GM23248 (cell line): Measurements from ENCODE around the gene SPATA32.

Experiments
- EZH2 ChIP-seq: fragments of 200-600 bp; sonication (generic); IDR thresholded peaks from 2 replicates; pipeline ENCODE4 v1.6.1; 2018; ENCODE audit warnings: antibody characterized with exemption, mild to moderate bottlenecking; ENCODE audit not compliant: insufficient read depth, poor library complexity, severe bottlenecking
- EZH2phosphoT487 ChIP-seq: fragments of 200-600 bp; sonication (generic); IDR thresholded peaks from 2 replicates; pipeline ENCODE4 v1.6.1; 2018; ENCODE audit warnings: antibody characterized with exemption, moderate library complexity, mild to moderate bottlenecking, low read depth; ENCODE audit not compliant: insufficient read depth

GRCh38 chr17:45307290-45308015, 45.6 kb upstream of the SPATA32 start:
- TF ChIP-seq EZH2: no peak
- no peak for TF ChIP-seq EZH2phosphoT487
